Smooth muscle cell (in vitro differentiated cells): ENCODE results near the gene SMIM10L2A. TPM values are rescaled to one million over a fixed set of nuclear protein-coding genes. Genes with fewer than 3 reads are reported as not detected.
"Not testable (repeated sequence)": the region's sequence is repeated elsewhere in the genome, so short reads cannot be mapped to it uniquely, and the experiment has no call there.

Source experiments
- DNase-seq: peaks from one replicate; lab custom pipeline; 2025; ENCODE audit not compliant: unreplicated experiment; lab: John Stamatoyannopoulos, UW
- H2AFZ ChIP-seq: fragments of 200-600 bp; sonication (generic); 2 replicates; pipeline ENCODE4 v1.6.0; 2016; ENCODE audit warnings: antibody characterized with exemption, low read depth, mild to moderate bottlenecking
- H3F3A ChIP-seq: fragments of 200-600 bp; sonication (generic); 2 replicates; pipeline ENCODE4 v1.6.0; 2017; ENCODE audit warnings: antibody characterized with exemption, low read depth
- H3K27ac ChIP-seq: fragments of 200-600 bp; sonication (generic); 2 replicates; pipeline ENCODE4 v1.5.1; 2016; ENCODE audit warnings: low read depth, mild to moderate bottlenecking
- H3K27me3 ChIP-seq: fragments of 200-600 bp; sonication (generic); 2 replicates; pipeline ENCODE4 v1.6.1; 2016; ENCODE audit warnings: low read depth, mild to moderate bottlenecking
- H3K36me3 ChIP-seq: fragments of 200-600 bp; sonication (generic); 2 replicates; pipeline ENCODE4 v1.5.1; 2016; ENCODE audit warnings: low read depth
- H3K4me1 ChIP-seq: fragments of 200-600 bp; sonication (generic); 2 replicates; pipeline ENCODE4 v1.5.1; 2016; ENCODE audit warnings: low read depth
- H3K4me2 ChIP-seq: fragments of 200-600 bp; sonication (generic); 2 replicates; pipeline ENCODE4 v1.6.0; 2016; ENCODE audit warnings: mild to moderate bottlenecking
- H3K4me3 ChIP-seq: fragments of 200-600 bp; sonication (generic); 2 replicates; pipeline ENCODE4 v1.5.1; 2016; ENCODE audit warnings: mild to moderate bottlenecking
- H3K79me2 ChIP-seq: fragments of 200-600 bp; sonication (generic); 2 replicates; pipeline ENCODE4 v1.6.0; 2016; ENCODE audit warnings: low read depth, mild to moderate bottlenecking
- H3K9ac ChIP-seq: fragments of 200-600 bp; sonication (generic); 2 replicates; pipeline ENCODE4 v1.6.0; 2016; ENCODE audit warnings: low read depth
- H3K9me3 ChIP-seq: fragments of 200-600 bp; sonication (generic); replicated peaks from 2 replicates; pipeline ENCODE4 v1.5.1; 2016; ENCODE audit warnings: low read depth
- H4K20me1 ChIP-seq: fragments of 200-600 bp; sonication (generic); 2 replicates; pipeline ENCODE4 v1.6.0; 2016; ENCODE audit warnings: low read depth
- CTCF ChIP-seq: fragments of 200-600 bp; sonication (generic); IDR thresholded peaks from 2 replicates; pipeline ENCODE4 v1.5.1; 2017; ENCODE audit warnings: borderline replicate concordance, mild to moderate bottlenecking, antibody characterized with exemption; ENCODE audit not compliant: insufficient read depth, poor library complexity, severe bottlenecking
- WGBS: methylation state at CpG from one replicate; pipeline ENCODE4 v1.1.7; 2016; ENCODE audit warnings: low lambda C conversion rate; 5-methylcytosine and 5-hydroxymethylcytosine counted together
- polyA plus RNA-seq: library from polyadenylated mRNA; unstranded; fragments of >200 nt; fragmentation: Nextera tagmentation; extraction: Ambion mirVana; gene quantifications from 2 replicates; pipeline ENCODE4 v1.2.1, GENCODE V29; 2016
- total RNA-seq: library from RNA; depleted of rRNA; stranded (reverse); fragments of >200 nt; gene quantifications from 2 replicates; pipeline ENCODE4 v1.2.3, GENCODE V29; 2014

Gene SMIM10L2A
- total and polyA plus RNA-seq, 2 experiments from 2014 or later = 0.45 to 1.6 TPM

- DNase-seq = no peak
- no peaks in the 10 kb centered on the region for H3K4me1 ChIP-seq
- no peaks in the 10 kb centered on the region for H3F3A ChIP-seq
- H3K4me2 ChIP-seq = no peak overlapping the region
- WGBS = 85% methylated on average over 4 of the region's 4 CpGs
- H2AFZ ChIP-seq = no peak overlapping the region
- no peak overlapping the region for H3K9ac ChIP-seq
- no peaks in the 10 kb centered on the region for H3K79me2 ChIP-seq
- H4K20me1 ChIP-seq = no peaks in the 10 kb centered on the region
- no peaks in the 10 kb centered on the region for H3K36me3 ChIP-seq
- H3K27ac ChIP-seq = no peak overlapping the region
- no peak overlapping the region for H3K4me3 ChIP-seq
- H3K9me3 ChIP-seq = no peaks in the 10 kb centered on the region
- TF ChIP-seq CTCF = no peak
- no peaks in the 10 kb centered on the region for H3K27me3 ChIP-seq
These were observed 25.6 kb upstream of the SMIM10L2A start for GRCh38 chrX:135396109-135396508.

- Histone ChIP-seq H4K20me1 (no peaks in the 10 kb centered on the region), H3K27ac (no peak overlapping the region), H3F3A (no peaks in the 10 kb centered on the region), H3K27me3 (no peaks in the 10 kb centered on the region), H3K4me2 (no peak overlapping the region), H2AFZ (no peak overlapping the region), H3K4me3 (no peak overlapping the region), H3K9ac (no peak overlapping the region), H3K79me2 (no peaks in the 10 kb centered on the region), H3K9me3 (no peaks in the 10 kb centered on the region), H3K36me3 (no peaks in the 10 kb centered on the region), H3K4me1 (no peaks in the 10 kb centered on the region)
- no peak for DNase-seq
- no peak for TF ChIP-seq CTCF
- 82% methylated on average over 3 of the region's 3 CpGs for whole genome bisulfite sequencing
These were observed 25.2 kb upstream of the SMIM10L2A start for GRCh38 chrX:135396566-135396965.

- Histone ChIP-seq H3F3A (no peaks in the 10 kb centered on the region), H3K79me2 (no peaks in the 10 kb centered on the region), H3K4me2 (no peak overlapping the region), H3K9me3 (no peaks in the 10 kb centered on the region), H3K27me3 (no peaks in the 10 kb centered on the region), H3K36me3 (no peaks in the 10 kb centered on the region), H3K4me3 (no peak overlapping the region), H2AFZ (no peak overlapping the region), H3K9ac (no peak overlapping the region), H4K20me1 (no peaks in the 10 kb centered on the region), H3K27ac (no peak overlapping the region), H3K4me1 (no peaks in the 10 kb centered on the region)
- 70% methylated on average over 2 of the region's 2 CpGs for WGBS
- no peak for TF ChIP-seq CTCF
- no peak for DNase-seq
These were observed 24.1 kb upstream of the SMIM10L2A start for GRCh38 chrX:135397652-135398051.

GRCh38 chrX:135403374-135403773 lies 18.4 kb upstream of the SMIM10L2A start:
- no peak for TF ChIP-seq CTCF
- Histone ChIP-seq H2AFZ (no peak overlapping the region), H3K36me3 (no peaks in the 10 kb centered on the region), H3K27ac (no peak overlapping the region), H3K4me2 (no peak overlapping the region), H3K79me2 (no peaks in the 10 kb centered on the region), H3K27me3 (no peaks in the 10 kb centered on the region), H4K20me1 (no peaks in the 10 kb centered on the region), H3F3A (no peaks in the 10 kb centered on the region), H3K4me1 (no peaks in the 10 kb centered on the region), H3K9me3 (no peaks in the 10 kb centered on the region), H3K4me3 (no peak overlapping the region), H3K9ac (no peak overlapping the region)
- no peak for DNase-seq

GRCh38 chrX:135406428-135406827 lies 15.3 kb upstream of the SMIM10L2A start:
- not testable (repeated sequence) for H3K9ac ChIP-seq, H3K27me3 ChIP-seq, DNase-seq, H3K9me3 ChIP-seq, H4K20me1 ChIP-seq, H3K4me1 ChIP-seq, H3F3A ChIP-seq, H3K27ac ChIP-seq, H3K4me3 ChIP-seq, H3K79me2 ChIP-seq, H2AFZ ChIP-seq, H3K4me2 ChIP-seq, H3K36me3 ChIP-seq
- WGBS = 40% methylated on average over 12 of the region's 12 CpGs
